H9 (cell line): ENCODE results near the gene MYL3. TPM values are rescaled to one million over a fixed set of nuclear protein-coding genes. Genes with fewer than 3 reads are reported as not detected.

Source experiments
- DNase-seq: peaks from one replicate; pipeline ENCODE4 v3.0.0-alpha.2; 2017
- H2AFZ ChIP-seq: one replicate; pipeline ENCODE4 v1.6.1; 2013; ENCODE audit warnings: mild to moderate bottlenecking, low read length, control low read depth, moderate library complexity
- H2AK5ac ChIP-seq: 2 replicates; pipeline ENCODE4 v1.6.1; 2013; ENCODE audit warnings: low read length, control low read depth, mixed read lengths; ENCODE audit not compliant: insufficient read length
- H2BK120ac ChIP-seq: one replicate; pipeline ENCODE4 v1.6.1; 2013; ENCODE audit warnings: low read depth, mild to moderate bottlenecking, low read length, control low read depth, inconsistent platforms; ENCODE audit not compliant: poor library complexity, severe bottlenecking
- H2BK12ac ChIP-seq: 2 replicates; pipeline ENCODE4 v1.6.1; 2013; ENCODE audit warnings: low read length, control low read depth, mixed read lengths, low read depth; ENCODE audit not compliant: insufficient read length
- H2BK15ac ChIP-seq: 2 replicates; pipeline ENCODE4 v1.6.1; 2013; ENCODE audit warnings: low read depth, low read length, control low read depth
- H2BK20ac ChIP-seq: one replicate; pipeline ENCODE4 v1.6.1; 2013; ENCODE audit warnings: low read depth, mild to moderate bottlenecking, low read length, control low read depth, inconsistent platforms; ENCODE audit not compliant: poor library complexity, severe bottlenecking
- H2BK5ac ChIP-seq: 2 replicates; pipeline ENCODE4 v1.6.1; 2013; ENCODE audit warnings: low read length, control low read depth, mixed read lengths; ENCODE audit not compliant: insufficient read length
- H3K14ac ChIP-seq: 2 replicates; pipeline ENCODE4 v1.6.1; 2013; ENCODE audit warnings: low read length, control low read depth; ENCODE audit not compliant: insufficient read depth
- H3K18ac ChIP-seq: 2 replicates; pipeline ENCODE4 v1.6.1; 2013; ENCODE audit warnings: low read depth, mild to moderate bottlenecking, mixed read lengths, low read length, control low read depth; ENCODE audit not compliant: insufficient read length
- H3K23ac ChIP-seq: 2 replicates; pipeline ENCODE4 v1.6.1; 2013; ENCODE audit warnings: low read length, control low read depth, mixed read lengths, low read depth; ENCODE audit not compliant: insufficient read length
- H3K23me2 ChIP-seq: 2 replicates; pipeline ENCODE4 v1.6.1; 2013; ENCODE audit warnings: low read depth, mild to moderate bottlenecking, mixed read lengths, low read length, control low read depth; ENCODE audit not compliant: insufficient read length, poor library complexity, severe bottlenecking
- H3K27ac ChIP-seq: 2 replicates; pipeline ENCODE4 v1.5.1; 2013; ENCODE audit warnings: low read length, control low read depth, mixed read lengths, low read depth; ENCODE audit not compliant: insufficient read length
- H3K27me3 ChIP-seq: 2 replicates; pipeline ENCODE4 v1.6.1; 2013; ENCODE audit warnings: low read length, control low read depth, inconsistent platforms; ENCODE audit not compliant: insufficient read depth
- H3K4ac ChIP-seq: 2 replicates; pipeline ENCODE4 v1.6.1; 2013; ENCODE audit warnings: low read depth, mild to moderate bottlenecking, control low read depth, inconsistent platforms, low read length, moderate library complexity
- H3K4me1 ChIP-seq: 2 replicates; pipeline ENCODE4 v1.6.1; 2013; ENCODE audit warnings: low read length, control low read depth, inconsistent platforms; ENCODE audit not compliant: insufficient read depth
- H3K4me2 ChIP-seq: 2 replicates; pipeline ENCODE4 v1.6.1; 2013; ENCODE audit warnings: low read length, control low read depth, mixed read lengths; ENCODE audit not compliant: insufficient read length, insufficient read depth
- H3K56ac ChIP-seq: 2 replicates; pipeline ENCODE4 v1.6.1; 2013; ENCODE audit warnings: low read depth, mild to moderate bottlenecking, mixed read lengths, low read length, control low read depth; ENCODE audit not compliant: insufficient read length
- H3K79me1 ChIP-seq: 2 replicates; pipeline ENCODE4 v1.6.1; 2013; ENCODE audit warnings: low read depth, mild to moderate bottlenecking, moderate library complexity, low read length, control low read depth, inconsistent platforms; ENCODE audit not compliant: insufficient read depth, poor library complexity, severe bottlenecking
- H3K79me2 ChIP-seq: 2 replicates; pipeline ENCODE4 v1.6.1; 2013; ENCODE audit warnings: low read length, control low read depth, inconsistent platforms; ENCODE audit not compliant: insufficient read depth
- H3K9ac ChIP-seq: 2 replicates; pipeline ENCODE4 v1.6.1; 2013; ENCODE audit warnings: low read length, control low read depth, mixed read lengths; ENCODE audit not compliant: insufficient read length; ENCODE audit errors: extremely low read depth
- H3K9me3 ChIP-seq: one replicate; pipeline ENCODE4 v1.6.1; 2013; ENCODE audit warnings: low read depth, low read length, inconsistent platforms; ENCODE audit not compliant: control insufficient read depth
- H3T11ph ChIP-seq: one replicate; pipeline ENCODE4 v1.6.1; 2013; ENCODE audit warnings: mild to moderate bottlenecking, low read length, control low read depth, inconsistent platforms
- H4K20me1 ChIP-seq: one replicate; pipeline ENCODE4 v1.6.1; 2013; ENCODE audit not compliant: control insufficient read depth, insufficient read length, insufficient read depth
- H4K5ac ChIP-seq: 2 replicates; pipeline ENCODE4 v1.6.1; 2013; ENCODE audit warnings: low read depth, mild to moderate bottlenecking, mixed read lengths, low read length, control low read depth; ENCODE audit not compliant: insufficient read length
- H4K8ac ChIP-seq: replicated peaks from 2 replicates; pipeline ENCODE4 v1.6.1; 2013; ENCODE audit warnings: low read length, control low read depth, mixed read lengths, low read depth; ENCODE audit not compliant: insufficient read length
- H4K91ac ChIP-seq: 2 replicates; pipeline ENCODE4 v1.6.1; 2013; ENCODE audit warnings: low read depth, mild to moderate bottlenecking, moderate library complexity, mixed read lengths, low read length, control low read depth; ENCODE audit not compliant: insufficient read length
- H3K27ac Mint-ChIP-seq, 3 experiments: 2 replicates in 2 of 3; 3 replicates in 1 of 3; pipeline ENCODE4 v1.8.0; 2020 to 2021; ENCODE audit warnings: mixed read lengths in 3 of 3, mild to moderate bottlenecking in 1 of 3, moderate library complexity in 1 of 3
- H3K27me3 Mint-ChIP-seq: 2 replicates; pipeline ENCODE4 v1.8.0; 2021; ENCODE audit warnings: low read depth, mild to moderate bottlenecking, moderate library complexity, mixed read lengths
- H3K36me3 Mint-ChIP-seq, 3 experiments: 2 replicates in 2 of 3; 3 replicates in 1 of 3; pipeline ENCODE4 v1.8.0; 2020 to 2021; ENCODE audit warnings: low read depth in 3 of 3, mixed read lengths in 3 of 3; ENCODE audit not compliant: insufficient read depth in 1 of 3
- H3K4me1 Mint-ChIP-seq, 2 experiments: 2 replicates each; pipeline ENCODE4 v1.8.0; 2020; ENCODE audit warnings: mixed read lengths in 2 of 2
- H3K4me3 Mint-ChIP-seq, 2 experiments: 2 replicates in 1 of 2; 3 replicates in 1 of 2; pipeline ENCODE4 v1.8.0; 2020 to 2021; ENCODE audit warnings: mild to moderate bottlenecking in 2 of 2, mixed read lengths in 2 of 2, moderate library complexity in 1 of 2
- H3K9me3 Mint-ChIP-seq, 2 experiments: 2 replicates in 1 of 2; 3 replicates in 1 of 2; pipeline ENCODE4 v1.8.0; 2020; ENCODE audit warnings: mild to moderate bottlenecking in 2 of 2, mixed read lengths in 2 of 2, moderate library complexity in 1 of 2
- CTCF ChIP-seq: fragments of 200-600 bp; sonication (generic); conservative IDR thresholded peaks from 3 replicates; pipeline ENCODE4 v1.8.0; 2021; ENCODE audit warnings: antibody characterized with exemption, mild to moderate bottlenecking
- total RNA-seq: library from RNA; stranded (reverse); gene quantifications from 2 replicates; pipeline ENCODE4 v1.2.1, GENCODE V29; 2021

Gene MYL3
- total RNA-seq, 1 experiment from 2014 or later = 0.24 TPM

DNA sequence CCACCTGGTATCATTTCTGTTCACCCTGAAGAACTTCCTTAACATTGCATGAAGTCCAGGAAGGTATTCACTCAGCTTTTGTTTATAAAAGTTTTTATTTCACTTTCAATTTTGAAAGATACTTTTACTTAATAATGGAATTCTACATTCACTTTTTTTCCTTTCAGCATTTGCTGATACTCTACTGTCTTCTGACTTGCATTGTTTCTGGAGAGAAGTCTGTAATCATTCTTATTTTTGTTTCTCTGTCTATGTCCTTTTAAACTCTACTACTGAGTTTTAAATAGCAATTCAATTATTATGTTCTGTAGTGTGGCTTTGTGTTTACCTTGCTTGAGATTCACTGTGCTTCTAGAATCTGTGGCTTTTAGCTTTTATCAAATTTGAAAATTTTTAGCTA is 42.4 kb downstream of the MYL3 start:
- Mint-ChIP-seq H3K4me1 (peaks cover 10 to 13% of the 10 kb centered on the region in 2 experiments), H3K36me3 (peaks cover 11 to 39% (median 14%) of the 10 kb centered on the region in 3 experiments), H3K27me3 (peaks cover 15% of the 10 kb centered on the region; the same call in 1 of the 2 replicates), H3K27ac (no peak overlapping the region), H3K9me3 (peaks cover 42 to 44% of the 10 kb centered on the region in 2 experiments), H3K4me3 (no peak overlapping the region)
- H3K23ac ChIP-seq = no peak overlapping the region
- H3K18ac ChIP-seq = no peak overlapping the region
- no peak overlapping the region for H2BK120ac ChIP-seq
- peaks cover 3% of the 10 kb centered on the region; the same call in 1 of the 2 replicates for H3K4me1 ChIP-seq
- H4K20me1 ChIP-seq = no peaks in the 10 kb centered on the region
- no peaks in the 10 kb centered on the region for H3K27me3 ChIP-seq
- H3K27ac ChIP-seq = no peak overlapping the region
- no peak overlapping the region for H2AFZ ChIP-seq
- H3K79me1 ChIP-seq = no peaks in the 10 kb centered on the region
- H4K5ac ChIP-seq = no peak overlapping the region
- H4K91ac ChIP-seq = no peak overlapping the region
- no peak overlapping the region for H3T11ph ChIP-seq
- H2BK15ac ChIP-seq = no peak overlapping the region
- no peak overlapping the region for H3K56ac ChIP-seq
- no peak overlapping the region for H2AK5ac ChIP-seq
- H3K9ac ChIP-seq = no peak overlapping the region
- H3K23me2 ChIP-seq = no peaks in the 10 kb centered on the region
- H2BK5ac ChIP-seq = no peak overlapping the region
- no peak overlapping the region for H3K4me2 ChIP-seq
- no peak overlapping the region for H2BK12ac ChIP-seq
- H3K14ac ChIP-seq = no peak overlapping the region
- no peaks in the 10 kb centered on the region for H3K79me2 ChIP-seq
- H3K9me3 ChIP-seq = no peaks in the 10 kb centered on the region
- no peak for DNase-seq
- H4K8ac ChIP-seq = no peak overlapping the region
- no peak for TF ChIP-seq CTCF
- H3K4ac ChIP-seq = no peak overlapping the region
- no peak overlapping the region for H2BK20ac ChIP-seq
